Brain microvascular endothelial cell (primary cell): ENCODE measurements around the gene DUXB.

ENCODE experiments used
- DNase-seq: peaks from one replicate; pipeline ENCODE4 v3.0.0-alpha.2; 2020
- H3K27ac ChIP-seq: fragments of 250-450 bp; sonication (Bioruptor Pico); 2 replicates; pipeline ENCODE4 v1.5.1; 2020; ENCODE audit warnings: mild to moderate bottlenecking, moderate library complexity
- H3K27me3 ChIP-seq: fragments of 250-450 bp; sonication (Bioruptor Pico); replicated peaks from 2 replicates; pipeline ENCODE4 v1.5.1; 2020; ENCODE audit warnings: mild to moderate bottlenecking
- H3K36me3 ChIP-seq: fragments of 250-450 bp; sonication (Bioruptor Pico); replicated peaks from 2 replicates; pipeline ENCODE4 v1.5.1; 2020; ENCODE audit warnings: mild to moderate bottlenecking
- H3K4me3 ChIP-seq: 2 replicates; pipeline ENCODE4 v1.5.1; 2011; ENCODE audit warnings: low read depth, mild to moderate bottlenecking, control low read depth, low read length, moderate library complexity
- in situ Hi-C: cut with HindIII; loops from 2 replicates; pipeline ENCODE4 v1.10.0; 2017; ENCODE audit warnings: low sequenced_read_pairs, low pct_ligation_motif_present
- TF ChIP-seq, protein P1 (sequence below): IDR thresholded peaks from 2 replicates; pipeline ENCODE4 v1.5.1; 2011; ENCODE audit warnings: low read depth, mild to moderate bottlenecking, moderate library complexity, low read length, control low read depth, inconsistent platforms; ENCODE audit errors: missing control alignments

The DUXB gene

DNA sequence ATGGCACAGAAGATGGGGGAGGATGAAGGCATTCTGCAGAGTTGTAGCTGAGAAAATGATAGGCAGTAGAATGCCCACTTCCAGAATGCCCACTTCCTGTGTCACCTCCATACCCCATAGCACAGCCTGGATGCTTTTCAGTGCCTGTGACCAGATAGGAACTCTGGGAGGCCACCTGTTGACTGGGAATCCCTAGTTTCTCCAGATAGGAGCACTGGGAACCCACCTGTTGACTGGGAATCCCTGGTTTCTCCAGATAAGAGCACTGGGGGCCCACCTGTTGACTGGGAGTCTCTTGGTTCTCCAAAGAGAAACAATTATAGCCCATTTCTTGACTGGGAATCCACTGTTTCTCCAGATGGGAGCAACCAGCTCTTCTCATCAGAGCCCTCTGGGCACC lies 13.4 kb upstream of the DUXB start:
- H3K36me3 ChIP-seq: no peaks in the 10 kb centered on the region
- no peaks in the 10 kb centered on the region for H3K27me3 ChIP-seq
- H3K4me3 ChIP-seq: no peak overlapping the region
- TF ChIP-seq, protein P1, sequence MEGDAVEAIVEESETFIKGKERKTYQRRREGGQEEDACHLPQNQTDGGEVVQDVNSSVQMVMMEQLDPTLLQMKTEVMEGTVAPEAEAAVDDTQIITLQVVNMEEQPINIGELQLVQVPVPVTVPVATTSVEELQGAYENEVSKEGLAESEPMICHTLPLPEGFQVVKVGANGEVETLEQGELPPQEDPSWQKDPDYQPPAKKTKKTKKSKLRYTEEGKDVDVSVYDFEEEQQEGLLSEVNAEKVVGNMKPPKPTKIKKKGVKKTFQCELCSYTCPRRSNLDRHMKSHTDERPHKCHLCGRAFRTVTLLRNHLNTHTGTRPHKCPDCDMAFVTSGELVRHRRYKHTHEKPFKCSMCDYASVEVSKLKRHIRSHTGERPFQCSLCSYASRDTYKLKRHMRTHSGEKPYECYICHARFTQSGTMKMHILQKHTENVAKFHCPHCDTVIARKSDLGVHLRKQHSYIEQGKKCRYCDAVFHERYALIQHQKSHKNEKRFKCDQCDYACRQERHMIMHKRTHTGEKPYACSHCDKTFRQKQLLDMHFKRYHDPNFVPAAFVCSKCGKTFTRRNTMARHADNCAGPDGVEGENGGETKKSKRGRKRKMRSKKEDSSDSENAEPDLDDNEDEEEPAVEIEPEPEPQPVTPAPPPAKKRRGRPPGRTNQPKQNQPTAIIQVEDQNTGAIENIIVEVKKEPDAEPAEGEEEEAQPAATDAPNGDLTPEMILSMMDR: no peak
- in situ Hi-C loops: no loop called here
- H3K27ac ChIP-seq: no peak overlapping the region
- no peak for DNase-seq

DNA sequence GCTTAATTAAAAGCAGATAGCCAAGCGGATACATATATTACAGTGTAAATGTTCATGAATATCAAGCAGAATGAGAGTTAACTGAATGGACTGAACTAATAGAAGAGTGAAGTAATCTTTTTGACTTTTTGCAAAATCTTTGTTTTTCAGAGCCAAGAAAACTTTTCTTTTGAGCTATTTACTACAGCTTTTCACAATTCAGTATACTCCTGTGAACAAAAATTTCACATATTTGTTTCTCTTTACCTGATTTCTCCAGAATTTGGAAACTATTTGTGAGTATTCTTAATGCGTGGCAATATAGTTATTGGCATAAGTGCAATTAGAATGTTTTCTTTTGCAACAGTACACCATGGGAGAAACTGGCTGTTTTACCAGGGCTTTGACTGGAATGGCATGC lies 9.1 kb upstream of the DUXB start:
- no peak for DNase-seq
- H3K4me3 ChIP-seq: no peak overlapping the region
- no peaks in the 10 kb centered on the region for H3K27me3 ChIP-seq
- in situ Hi-C loops: no loop called here
- H3K27ac ChIP-seq: no peak overlapping the region
- no peaks in the 10 kb centered on the region for H3K36me3 ChIP-seq
- TF ChIP-seq, protein P1: no peak

DNA sequence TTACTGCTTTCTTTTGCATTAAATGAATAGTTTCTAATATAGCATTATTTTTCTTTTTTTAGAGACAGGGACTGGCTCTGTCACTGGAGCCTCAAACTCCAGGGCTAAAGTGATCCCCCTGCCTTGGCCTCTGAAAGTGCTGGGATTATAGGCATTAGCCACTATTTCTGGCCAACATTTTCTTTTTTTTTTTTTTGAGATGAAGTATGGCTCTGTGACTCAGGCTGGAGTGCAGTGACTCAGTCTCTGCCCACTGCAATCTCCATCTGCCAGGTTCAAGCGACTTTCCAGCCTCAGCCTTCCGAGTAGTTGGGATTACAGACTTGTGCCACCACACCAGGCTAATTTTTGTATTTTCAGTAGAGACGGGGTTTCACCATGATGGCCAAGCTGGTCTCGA lies 2.0 kb upstream of the DUXB start:
- Histone ChIP-seq H3K36me3 (no peaks in the 10 kb centered on the region), H3K4me3 (no peak overlapping the region), H3K27ac (no peak overlapping the region), H3K27me3 (no peaks in the 10 kb centered on the region)
- DNase-seq: peak; percentile 4
- in situ Hi-C loops: no loop called here
- TF ChIP-seq, protein P1: no peak

DNA sequence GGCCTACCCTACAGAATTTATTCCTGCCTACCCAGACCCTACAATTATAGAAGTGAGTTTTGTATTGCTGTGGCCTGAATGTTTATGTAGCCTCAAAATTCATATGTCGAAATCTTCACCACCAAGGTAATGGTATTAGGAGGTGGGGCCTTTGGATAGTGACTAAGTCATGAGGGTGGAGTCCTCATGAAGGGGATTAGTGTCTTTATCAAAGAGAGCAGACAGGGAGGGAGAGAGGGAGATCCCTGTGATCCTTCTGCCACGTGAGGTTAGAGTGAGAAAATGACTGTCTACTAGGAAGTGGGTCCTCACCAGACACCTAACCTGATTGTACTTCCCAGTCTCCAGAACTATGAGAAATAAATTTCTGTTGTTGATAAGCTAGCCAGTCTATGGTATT lies 981 bp upstream of the DUXB start:
- H3K27me3 ChIP-seq: no peaks in the 10 kb centered on the region
- no peak overlapping the region for H3K27ac ChIP-seq
- TF ChIP-seq, protein P1: no peak
- in situ Hi-C loops: no loop called here
- H3K36me3 ChIP-seq: no peaks in the 10 kb centered on the region
- no peak for DNase-seq
- no peak overlapping the region for H3K4me3 ChIP-seq

DNA sequence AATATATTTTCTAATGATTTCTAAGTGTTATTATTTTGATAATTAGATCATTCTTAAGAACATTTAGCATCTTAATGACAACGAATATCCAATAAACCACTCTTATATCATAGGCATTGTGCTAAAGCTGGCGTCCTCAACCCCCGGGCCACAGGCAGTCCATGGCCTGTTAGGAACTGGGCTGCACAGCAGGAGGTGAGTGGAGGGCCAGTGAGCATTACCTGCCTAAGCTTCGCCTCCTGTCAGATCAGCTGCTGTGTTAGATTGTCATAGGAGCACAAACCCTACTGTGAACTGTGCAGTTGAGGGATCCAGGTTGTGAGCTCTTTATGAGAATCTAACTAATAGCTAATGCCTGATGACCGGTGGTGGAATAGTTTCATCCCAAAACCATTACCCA lies 3.7 kb downstream of the DUXB start:
- H3K27me3 ChIP-seq: no peaks in the 10 kb centered on the region
- TF ChIP-seq, protein P1: no peak
- in situ Hi-C loops: no loop called here
- no peaks in the 10 kb centered on the region for H3K36me3 ChIP-seq
- DNase-seq: no peak
- no peak overlapping the region for H3K4me3 ChIP-seq
- no peak overlapping the region for H3K27ac ChIP-seq

DNA sequence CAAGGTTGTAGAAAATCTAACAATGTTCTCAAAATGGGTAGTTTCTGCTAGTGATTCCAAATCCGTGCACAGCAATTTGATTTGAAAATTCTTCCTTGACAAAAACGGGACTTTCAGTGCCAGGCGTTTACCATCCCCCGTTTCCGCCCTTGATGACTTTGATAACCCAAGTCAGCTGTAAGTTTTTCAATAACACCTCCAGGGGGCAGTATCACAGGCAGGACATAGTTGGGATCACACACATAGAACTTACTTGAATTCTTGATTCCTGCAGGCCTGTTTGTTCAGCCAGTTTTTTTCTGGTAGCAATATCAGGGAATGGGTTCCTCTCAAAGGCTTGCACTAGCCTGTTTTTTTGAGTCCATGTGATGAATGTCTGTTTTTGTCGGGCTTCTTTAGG lies 5.6 kb downstream of the DUXB start:
- in situ Hi-C loops: no loop called here
- DNase-seq: no peak
- no peaks in the 10 kb centered on the region for H3K36me3 ChIP-seq
- TF ChIP-seq, protein P1: peak; percentile 11
- H3K27me3 ChIP-seq: no peaks in the 10 kb centered on the region
- no peak overlapping the region for H3K27ac ChIP-seq
- H3K4me3 ChIP-seq: no peak overlapping the region
